ENCODE measurements around the gene PIWIL4.

DNA sequence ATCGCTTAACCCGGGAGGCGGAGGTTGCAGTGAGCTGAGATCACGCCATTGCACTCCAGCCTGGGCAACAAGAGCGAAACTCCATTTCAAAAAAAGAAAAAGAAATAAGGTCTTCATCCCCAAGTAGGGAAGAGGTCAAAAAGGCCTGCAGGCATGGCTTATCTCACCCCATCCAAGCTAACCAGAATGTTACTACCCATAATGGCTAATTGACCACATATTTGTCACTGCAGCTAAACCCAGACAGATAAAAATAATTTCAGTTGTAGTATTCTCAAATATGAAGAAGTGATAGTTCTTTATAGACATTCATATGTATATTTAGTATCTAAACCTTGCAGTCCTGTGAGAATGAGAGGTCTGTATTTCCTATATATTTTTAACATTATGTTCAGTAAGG, 17.8 kb downstream of the PIWIL4 start:
- TF ChIP-seq, protein P1, sequence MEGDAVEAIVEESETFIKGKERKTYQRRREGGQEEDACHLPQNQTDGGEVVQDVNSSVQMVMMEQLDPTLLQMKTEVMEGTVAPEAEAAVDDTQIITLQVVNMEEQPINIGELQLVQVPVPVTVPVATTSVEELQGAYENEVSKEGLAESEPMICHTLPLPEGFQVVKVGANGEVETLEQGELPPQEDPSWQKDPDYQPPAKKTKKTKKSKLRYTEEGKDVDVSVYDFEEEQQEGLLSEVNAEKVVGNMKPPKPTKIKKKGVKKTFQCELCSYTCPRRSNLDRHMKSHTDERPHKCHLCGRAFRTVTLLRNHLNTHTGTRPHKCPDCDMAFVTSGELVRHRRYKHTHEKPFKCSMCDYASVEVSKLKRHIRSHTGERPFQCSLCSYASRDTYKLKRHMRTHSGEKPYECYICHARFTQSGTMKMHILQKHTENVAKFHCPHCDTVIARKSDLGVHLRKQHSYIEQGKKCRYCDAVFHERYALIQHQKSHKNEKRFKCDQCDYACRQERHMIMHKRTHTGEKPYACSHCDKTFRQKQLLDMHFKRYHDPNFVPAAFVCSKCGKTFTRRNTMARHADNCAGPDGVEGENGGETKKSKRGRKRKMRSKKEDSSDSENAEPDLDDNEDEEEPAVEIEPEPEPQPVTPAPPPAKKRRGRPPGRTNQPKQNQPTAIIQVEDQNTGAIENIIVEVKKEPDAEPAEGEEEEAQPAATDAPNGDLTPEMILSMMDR (IDR thresholded peaks at IDR 0.05): no peak
- no peak for TF ChIP-seq POLR2AphosphoS5 (IDR thresholded peaks at IDR 0.05)
